Body of pancreas (tissue), 4 donors: Measurements from ENCODE around the gene APOH.

ENCODE experiments used
- CTCF ChIP-seq, 7 experiments: fragments of 450-650 bp in 4 of 7; fragments of 200-600 bp in 3 of 7; sonication (generic) in 3 of 7; IDR thresholded peaks; one replicate each; pipeline ENCODE4 v1.5.1; 2016 to 2019; ENCODE audit warnings: antibody characterized with exemption in 7 of 7
- POLR2A ChIP-seq, 3 donors: fragments of 450-650 bp; IDR thresholded peaks; one replicate each; pipeline ENCODE4 v1.6.1; 2016; ENCODE audit warnings: antibody characterized with exemption in 3 of 3, mild to moderate bottlenecking in 2 of 3

- no peak for TF ChIP-seq CTCF (IDR thresholded peaks at IDR 0.05)
- no peak for TF ChIP-seq POLR2A (IDR thresholded peaks at IDR 0.05)
These were observed 47.2 kb upstream of the APOH start for GRCh38 chr17:66276328-66276937.
